GM06990 (cell line): ENCODE measurements around the gene REXO5.

Experiments
- DNase-seq: peaks from one replicate; pipeline ENCODE4 v3.0.0-alpha.2; 2011; ENCODE audit not compliant: insufficient read length; ENCODE audit errors: extremely low read depth
- H3K27me3 ChIP-seq: replicated peaks from 2 replicates; pipeline ENCODE4 v1.6.0; 2011; ENCODE audit warnings: low read length; ENCODE audit not compliant: control insufficient read depth, insufficient read depth
- H3K36me3 ChIP-seq: 2 replicates; pipeline ENCODE4 v1.5.1; 2011; ENCODE audit warnings: low read length; ENCODE audit not compliant: control insufficient read depth, insufficient read depth
- H3K4me3 ChIP-seq: replicated peaks from 2 replicates; pipeline ENCODE4 v1.5.1; 2011; ENCODE audit warnings: low read depth, mild to moderate bottlenecking, control low read depth, low read length
- TF ChIP-seq, protein P1 (sequence below): IDR thresholded peaks from 2 replicates; pipeline ENCODE4 v1.5.1; 2011; ENCODE audit warnings: low read length, control low read depth, mild to moderate bottlenecking, inconsistent platforms; ENCODE audit not compliant: insufficient read depth, poor library complexity, severe bottlenecking

REXO5 gene

DNA sequence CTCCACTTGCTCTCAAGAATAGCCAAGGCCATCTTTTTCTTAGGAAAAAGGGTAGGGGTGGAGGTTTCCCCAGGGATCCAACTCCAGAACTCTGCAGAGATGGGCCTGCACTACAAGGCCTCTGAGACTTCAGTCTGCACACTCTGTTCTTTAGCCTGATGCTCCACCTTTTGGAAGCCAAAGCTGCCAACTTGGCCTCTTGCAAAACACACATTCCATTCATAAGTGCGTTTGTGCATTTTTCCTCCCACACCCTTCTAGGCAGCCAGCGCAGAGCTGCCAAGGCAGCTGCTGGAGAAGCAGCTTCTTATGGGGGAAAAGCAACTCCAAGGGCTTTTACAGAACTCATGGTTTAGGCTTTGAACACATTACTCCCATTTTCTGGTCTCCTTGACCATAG, 45.3 kb downstream of the REXO5 start:
- no peaks in the 10 kb centered on the region for H3K27me3 ChIP-seq
- H3K4me3 ChIP-seq, result no peak overlapping the region
- DNase-seq, result no peak
- peaks cover 2% of the 10 kb centered on the region; the same call in 1 of the 2 replicates for H3K36me3 ChIP-seq
- TF ChIP-seq, protein P1, sequence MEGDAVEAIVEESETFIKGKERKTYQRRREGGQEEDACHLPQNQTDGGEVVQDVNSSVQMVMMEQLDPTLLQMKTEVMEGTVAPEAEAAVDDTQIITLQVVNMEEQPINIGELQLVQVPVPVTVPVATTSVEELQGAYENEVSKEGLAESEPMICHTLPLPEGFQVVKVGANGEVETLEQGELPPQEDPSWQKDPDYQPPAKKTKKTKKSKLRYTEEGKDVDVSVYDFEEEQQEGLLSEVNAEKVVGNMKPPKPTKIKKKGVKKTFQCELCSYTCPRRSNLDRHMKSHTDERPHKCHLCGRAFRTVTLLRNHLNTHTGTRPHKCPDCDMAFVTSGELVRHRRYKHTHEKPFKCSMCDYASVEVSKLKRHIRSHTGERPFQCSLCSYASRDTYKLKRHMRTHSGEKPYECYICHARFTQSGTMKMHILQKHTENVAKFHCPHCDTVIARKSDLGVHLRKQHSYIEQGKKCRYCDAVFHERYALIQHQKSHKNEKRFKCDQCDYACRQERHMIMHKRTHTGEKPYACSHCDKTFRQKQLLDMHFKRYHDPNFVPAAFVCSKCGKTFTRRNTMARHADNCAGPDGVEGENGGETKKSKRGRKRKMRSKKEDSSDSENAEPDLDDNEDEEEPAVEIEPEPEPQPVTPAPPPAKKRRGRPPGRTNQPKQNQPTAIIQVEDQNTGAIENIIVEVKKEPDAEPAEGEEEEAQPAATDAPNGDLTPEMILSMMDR, result no peak

DNA sequence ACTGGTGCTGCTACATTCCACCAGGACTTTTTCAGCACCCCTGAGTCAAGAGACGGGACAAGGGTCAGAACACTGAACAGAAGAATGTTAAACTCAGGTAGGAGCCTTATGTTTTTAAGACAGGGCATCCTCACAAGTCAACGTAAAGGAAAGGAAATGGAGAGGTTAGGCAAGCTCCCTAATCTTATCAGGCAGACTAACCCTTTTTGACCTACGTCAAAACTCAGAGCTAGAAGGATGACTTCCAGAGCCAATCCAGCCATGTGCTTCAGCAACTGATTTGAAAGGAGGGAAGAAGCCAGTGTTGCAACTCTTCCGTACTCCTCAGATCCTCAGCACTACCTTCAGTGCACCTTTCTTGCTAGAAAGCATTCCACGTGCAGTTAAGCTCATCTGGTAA, 46.8 kb downstream of the REXO5 start:
- DNase-seq, result no peak
- H3K36me3 ChIP-seq, result peaks cover 2% of the 10 kb centered on the region; the same call in 1 of the 2 replicates
- no peaks in the 10 kb centered on the region for H3K27me3 ChIP-seq
- TF ChIP-seq, protein P1, result no peak
- no peak overlapping the region for H3K4me3 ChIP-seq

GRCh38 chr16:20853981-20854620, 47.8 kb downstream of the REXO5 start:
- no peak overlapping the region for H3K4me3 ChIP-seq
- no peak for DNase-seq
- peaks cover 2% of the 10 kb centered on the region; the same call in 1 of the 2 replicates for H3K36me3 ChIP-seq
- H3K27me3 ChIP-seq, result no peaks in the 10 kb centered on the region
- TF ChIP-seq, protein P1, result no peak

- TF ChIP-seq, protein P1, result no peak
- peaks cover 4% of the 10 kb centered on the region for H3K36me3 ChIP-seq
- H3K4me3 ChIP-seq, result no peak overlapping the region
- no peaks in the 10 kb centered on the region for H3K27me3 ChIP-seq
- no peak for DNase-seq
Observed at GRCh38 chr16:20854963-20855362, 48.6 kb downstream of the REXO5 start.

- H3K4me3 ChIP-seq, result no peak overlapping the region
- no peaks in the 10 kb centered on the region for H3K27me3 ChIP-seq
- TF ChIP-seq, protein P1, result no peak
- no peak for DNase-seq
- peaks cover 8% of the 10 kb centered on the region for H3K36me3 ChIP-seq
Observed at GRCh38 chr16:20857281-20857680, 51.0 kb downstream of the REXO5 start.

DNA sequence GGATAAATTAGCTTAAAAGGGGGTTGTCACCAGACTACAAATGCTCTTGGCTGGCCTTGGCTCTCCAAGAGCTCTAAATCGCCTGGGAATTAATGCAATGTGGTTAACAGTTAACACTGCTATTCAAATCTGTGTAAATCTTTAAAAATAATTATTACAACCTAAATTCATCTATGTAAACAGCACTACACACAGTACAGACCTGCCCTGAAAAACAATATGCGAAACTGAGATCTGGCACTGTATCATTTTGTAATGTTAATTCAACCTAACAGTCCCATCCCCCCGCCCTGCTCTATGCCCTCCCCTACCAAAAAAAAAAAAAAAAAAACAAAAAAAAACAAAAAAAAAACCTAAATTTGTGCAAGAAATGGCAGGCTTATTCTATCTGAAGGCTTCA, 52.9 kb downstream of the REXO5 start:
- no peak for DNase-seq
- Histone ChIP-seq H3K27me3 (no peaks in the 10 kb centered on the region), H3K36me3 (peaks cover 9% of the 10 kb centered on the region), H3K4me3 (no peak overlapping the region)
- TF ChIP-seq, protein P1, result no peak
